Activated B cell treated with CpG ODN at 0.5 μM for 24 hours (primary cell): ENCODE results near the gene PHF13. TPM values are rescaled to one million over a fixed set of nuclear protein-coding genes. Genes with fewer than 3 reads are reported as not detected.
"Not testable (repeated sequence)": the region's sequence is repeated elsewhere in the genome, so short reads cannot be mapped to it uniquely, and the experiment has no call there.

Source experiments
- ATAC-seq: fragments of 200-7000 bp; cut with Tn5 transposase; one replicate; pipeline ENCODE4 v1.10.0; 2021; ENCODE audit warnings: low read depth, mild to moderate bottlenecking, moderate library complexity
- CTCF ChIA-PET: fragments of 350-600 bp; sonication (Branson Sonifier 250); formaldehyde crosslinking; loops from one replicate; lab custom pipeline; 2021; ENCODE audit warnings: antibody characterized with exemption; lab: Charles Lee
- POLR2A ChIA-PET: fragments of 350-600 bp; sonication (Branson Sonifier 250); formaldehyde crosslinking; loops from one replicate; lab custom pipeline; 2021; ENCODE audit warnings: antibody characterized with exemption; lab: Charles Lee
- DNase-seq: peaks from one replicate; pipeline ENCODE4 v3.0.0; 2022
- H3K27ac Mint-ChIP-seq: one replicate; pipeline ENCODE4 v1.8.0; 2020; ENCODE audit warnings: mixed read lengths
- H3K27me3 Mint-ChIP-seq: one replicate; pipeline ENCODE4 v1.8.0; 2021; ENCODE audit warnings: mixed read lengths
- H3K36me3 Mint-ChIP-seq: one replicate; pipeline ENCODE4 v1.8.0; 2021; ENCODE audit warnings: low read depth, mixed read lengths
- H3K4me1 Mint-ChIP-seq: one replicate; pipeline ENCODE4 v1.8.0; 2021; ENCODE audit warnings: mixed read lengths
- H3K4me3 Mint-ChIP-seq: one replicate; pipeline ENCODE4 v1.8.0; 2020; ENCODE audit warnings: mild to moderate bottlenecking, mixed read lengths
- H3K9me3 Mint-ChIP-seq: one replicate; pipeline ENCODE4 v1.8.0; 2020; ENCODE audit warnings: mixed read lengths
- intact Hi-C: fragments of 100-400 bp; cut with micrococcal nuclease; formaldehyde crosslinking; loops from one replicate; pipeline ENCODE4 v1.15.1; 2024
- total RNA-seq: library from RNA; stranded (reverse); gene quantifications from 2 replicates; pipeline ENCODE4 v1.2.3, GENCODE V29; 2022
- TF ChIP-seq, protein P1 (sequence below): fragments of 200-600 bp; IDR thresholded peaks from one replicate; pipeline ENCODE4 v1.8.0; 2022; ENCODE audit warnings: antibody characterized with exemption, mild to moderate bottlenecking

The PHF13 gene
- total RNA-seq, 1 donor from 2014 or later: 6.1 TPM

GRCh38 chr1:6635910-6636760, 22.6 kb downstream of the PHF13 start:
- H3K27me3 Mint-ChIP-seq: no peaks in the 10 kb centered on the region
- POLR2A ChIA-PET: interaction anchor here (0.6 kb wide), 1 partner anchor 92 kb away, joined by 7 read pairs; no protein-coding TSS in a partner anchor
- H3K36me3 Mint-ChIP-seq: peaks cover 78% of the 10 kb centered on the region
- no peak for DNase-seq
- H3K4me3 Mint-ChIP-seq: no peak overlapping the region
- intact Hi-C loops: no loop called here
- no peaks in the 10 kb centered on the region for H3K9me3 Mint-ChIP-seq
- TF ChIP-seq, protein P1, sequence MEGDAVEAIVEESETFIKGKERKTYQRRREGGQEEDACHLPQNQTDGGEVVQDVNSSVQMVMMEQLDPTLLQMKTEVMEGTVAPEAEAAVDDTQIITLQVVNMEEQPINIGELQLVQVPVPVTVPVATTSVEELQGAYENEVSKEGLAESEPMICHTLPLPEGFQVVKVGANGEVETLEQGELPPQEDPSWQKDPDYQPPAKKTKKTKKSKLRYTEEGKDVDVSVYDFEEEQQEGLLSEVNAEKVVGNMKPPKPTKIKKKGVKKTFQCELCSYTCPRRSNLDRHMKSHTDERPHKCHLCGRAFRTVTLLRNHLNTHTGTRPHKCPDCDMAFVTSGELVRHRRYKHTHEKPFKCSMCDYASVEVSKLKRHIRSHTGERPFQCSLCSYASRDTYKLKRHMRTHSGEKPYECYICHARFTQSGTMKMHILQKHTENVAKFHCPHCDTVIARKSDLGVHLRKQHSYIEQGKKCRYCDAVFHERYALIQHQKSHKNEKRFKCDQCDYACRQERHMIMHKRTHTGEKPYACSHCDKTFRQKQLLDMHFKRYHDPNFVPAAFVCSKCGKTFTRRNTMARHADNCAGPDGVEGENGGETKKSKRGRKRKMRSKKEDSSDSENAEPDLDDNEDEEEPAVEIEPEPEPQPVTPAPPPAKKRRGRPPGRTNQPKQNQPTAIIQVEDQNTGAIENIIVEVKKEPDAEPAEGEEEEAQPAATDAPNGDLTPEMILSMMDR: no peak
- no peaks in the 10 kb centered on the region for H3K4me1 Mint-ChIP-seq
- peak; percentile 49 for ATAC-seq
- H3K27ac Mint-ChIP-seq: peak overlapping the region; percentile 44
- CTCF ChIA-PET: interaction anchor here (1.3 kb wide), 1 partner anchor 150 kb away, joined by 3 read pairs; no protein-coding TSS in a partner anchor

DNA sequence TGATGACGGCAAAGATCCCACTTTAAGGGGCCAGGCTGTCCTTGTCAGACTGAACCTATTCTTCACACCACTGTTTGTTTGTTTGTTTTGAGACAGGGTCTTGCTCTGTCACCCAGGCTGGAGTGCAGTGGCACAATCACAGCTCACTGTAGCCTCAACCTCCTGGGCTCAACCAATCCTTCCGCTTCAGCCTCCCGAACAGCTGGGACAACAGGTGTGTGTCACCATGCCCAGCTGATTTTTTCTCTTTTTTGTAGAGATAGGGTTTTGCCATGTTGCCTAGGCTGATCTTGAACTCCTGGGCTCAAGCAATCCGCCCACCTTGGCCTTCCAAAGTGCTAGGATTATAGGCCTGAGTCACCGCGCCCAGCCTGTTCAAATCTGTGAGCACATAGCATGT, 23.2 kb downstream of the PHF13 start:
- ATAC-seq, H3K27me3 Mint-ChIP-seq, H3K9me3 Mint-ChIP-seq, H3K27ac Mint-ChIP-seq, H3K4me3 Mint-ChIP-seq, intact Hi-C loops, H3K4me1 Mint-ChIP-seq, DNase-seq: not testable (repeated sequence)
- CTCF ChIA-PET: interaction anchor here (1.3 kb wide), 1 partner anchor 151 kb away, joined by 3 read pairs; no protein-coding TSS in a partner anchor
- POLR2A ChIA-PET: interaction anchor here (0.6 kb wide), 1 partner anchor 92 kb away, joined by 7 read pairs; no protein-coding TSS in a partner anchor
- H3K36me3 Mint-ChIP-seq: peaks cover 84% of the 10 kb centered on the region

DNA sequence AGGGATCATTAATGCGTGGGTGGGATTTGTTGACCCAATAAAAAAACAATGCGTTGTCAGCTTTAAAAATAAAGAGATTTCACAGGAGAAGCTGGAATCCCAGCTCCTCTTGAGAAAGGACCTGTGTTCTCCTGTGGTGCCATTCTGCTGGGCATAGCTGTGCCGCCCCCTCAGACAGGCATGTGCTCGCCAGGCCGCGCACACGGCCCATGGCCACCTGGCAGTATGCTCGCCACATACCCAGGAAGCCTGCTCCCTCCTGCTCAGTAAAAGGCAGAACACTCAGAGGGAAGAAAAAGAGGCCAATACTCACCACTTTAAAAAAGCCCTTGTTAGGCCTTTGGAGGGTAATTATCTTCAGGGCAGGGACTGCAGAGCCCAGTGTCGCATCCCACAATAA, 24.2 kb downstream of the PHF13 start:
- no peaks in the 10 kb centered on the region for H3K4me1 Mint-ChIP-seq
- TF ChIP-seq, protein P1: no peak
- H3K9me3 Mint-ChIP-seq: no peaks in the 10 kb centered on the region
- H3K36me3 Mint-ChIP-seq: peaks cover 84% of the 10 kb centered on the region
- ChIA-PET CTCF (no interaction called here), POLR2A (no interaction called here)
- ATAC-seq (no peak), DNase-seq (no peak)
- no peak overlapping the region for H3K27ac Mint-ChIP-seq
- no peak overlapping the region for H3K4me3 Mint-ChIP-seq
- H3K27me3 Mint-ChIP-seq: no peaks in the 10 kb centered on the region
- intact Hi-C loops: no loop called here

GRCh38 chr1:6638226-6638625, 24.7 kb downstream of the PHF13 start:
- TF ChIP-seq, protein P1: no peak
- Mint-ChIP-seq H3K9me3 (no peaks in the 10 kb centered on the region), H3K4me1 (no peaks in the 10 kb centered on the region), H3K4me3 (no peak overlapping the region), H3K36me3 (peaks cover 83% of the 10 kb centered on the region), H3K27ac (no peak overlapping the region), H3K27me3 (no peaks in the 10 kb centered on the region)
- intact Hi-C loops: no loop called here
- ChIA-PET CTCF (no interaction called here), POLR2A (no interaction called here)
- no peak for DNase-seq
- no peak for ATAC-seq

DNA sequence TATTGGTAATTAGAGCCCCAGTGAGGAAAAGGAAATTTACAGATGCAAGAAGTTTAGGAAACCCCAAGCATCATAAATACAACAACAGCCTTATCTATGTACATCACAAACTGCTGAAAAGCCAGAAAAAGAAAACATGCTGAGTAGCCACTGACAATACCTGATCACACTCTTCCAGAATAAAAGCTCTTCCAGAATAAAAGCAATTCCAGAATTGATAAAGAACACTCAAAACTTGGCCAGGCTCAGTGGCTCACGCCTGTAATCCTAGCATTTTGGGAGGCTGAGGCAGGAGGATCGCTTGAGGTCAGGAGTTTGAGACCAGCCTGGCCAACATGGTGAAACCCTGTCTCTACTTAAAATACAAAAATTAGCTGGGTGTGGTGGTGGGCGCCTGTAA, 27.3 kb downstream of the PHF13 start:
- H3K27me3 Mint-ChIP-seq, H3K4me1 Mint-ChIP-seq, H3K27ac Mint-ChIP-seq, CTCF ChIA-PET, H3K9me3 Mint-ChIP-seq, H3K4me3 Mint-ChIP-seq, DNase-seq, ATAC-seq: not testable (repeated sequence)
- H3K36me3 Mint-ChIP-seq: peaks cover 77% of the 10 kb centered on the region
- intact Hi-C loops: loop anchor here (10.0 kb wide), 1 partner anchor 396 kb away; the partner anchor contains the start of gene HES3
- POLR2A ChIA-PET: interaction anchor here (0.7 kb wide), 1 partner anchor 61 kb away, joined by 3 read pairs; the partner anchor contains the start of gene DNAJC11

- TF ChIP-seq, protein P1: no peak
- Mint-ChIP-seq H3K27me3 (no peaks in the 10 kb centered on the region), H3K4me1 (peaks cover 2% of the 10 kb centered on the region), H3K4me3 (no peak overlapping the region), H3K9me3 (no peaks in the 10 kb centered on the region), H3K36me3 (peaks cover 44% of the 10 kb centered on the region), H3K27ac (no peak overlapping the region)
- intact Hi-C loops: loop anchor here (10.0 kb wide), 1 partner anchor 400 kb away; the partner anchor contains the start of gene HES3
- ATAC-seq (no peak), DNase-seq (no peak)
- POLR2A ChIA-PET: interaction anchor here (0.6 kb wide), 1 partner anchor 20 kb away, joined by 3 read pairs; no protein-coding TSS in a partner anchor
- CTCF ChIA-PET: interaction anchor here (2.2 to 2.9 kb wide), 3 partner anchors 90 to 160 kb away, joined by 8 to 16 read pairs (median 11); partner anchors contain the start of genes NOL9 and TAS1R1
These were observed 31.5 kb downstream of the PHF13 start for GRCh38 chr1:6645018-6645417.
